Astrocyte (in vitro differentiated cells and primary cell): ENCODE results near the gene MSRB3. TPM values are rescaled to one million over a fixed set of nuclear protein-coding genes. Genes with fewer than 3 reads are reported as not detected.

Experiments
- DNase-seq: peaks from one replicate; pipeline ENCODE4 v3.0.0-alpha.2; 2010; ENCODE audit warnings: low read depth
- FAIRE-seq: peaks from 2 replicates; lab custom pipeline; 2011; peaks lifted over from hg19 to GRCh38; lab: Jason Lieb, UNC
- H2AFZ ChIP-seq: 2 replicates; pipeline ENCODE4 v1.6.0; 2012; ENCODE audit warnings: low read depth, low read length, inconsistent platforms
- H3K27ac ChIP-seq: 2 replicates; pipeline ENCODE4 v1.5.1; 2011; ENCODE audit warnings: low read depth, low read length, inconsistent platforms
- H3K27me3 ChIP-seq: 2 replicates; pipeline ENCODE4 v1.6.0; 2011; ENCODE audit warnings: low read length, inconsistent platforms; ENCODE audit not compliant: insufficient read depth
- H3K36me3 ChIP-seq: 2 replicates; pipeline ENCODE4 v1.5.1; 2011; ENCODE audit warnings: low read length, inconsistent platforms; ENCODE audit not compliant: insufficient read depth
- H3K4me1 ChIP-seq: 2 replicates; pipeline ENCODE4 v1.5.1; 2011; ENCODE audit warnings: low read length, inconsistent platforms; ENCODE audit not compliant: insufficient read depth
- H3K4me2 ChIP-seq: 2 replicates; pipeline ENCODE4 v1.6.0; 2012; ENCODE audit warnings: low read length, inconsistent platforms
- H3K4me3 ChIP-seq: 2 replicates; pipeline ENCODE4 v1.5.1; 2011; ENCODE audit warnings: low read depth, mild to moderate bottlenecking, low read length, inconsistent platforms; ENCODE audit not compliant: insufficient read depth
- H3K79me2 ChIP-seq: 2 replicates; pipeline ENCODE4 v1.6.0; 2012; ENCODE audit warnings: mild to moderate bottlenecking, low read length, inconsistent platforms; ENCODE audit not compliant: insufficient read depth
- H3K9ac ChIP-seq: 2 replicates; pipeline ENCODE4 v1.6.0; 2012; ENCODE audit warnings: mild to moderate bottlenecking, low read length, inconsistent platforms
- H3K9me3 ChIP-seq: 2 replicates; pipeline ENCODE4 v1.5.1; 2012; ENCODE audit warnings: low read depth, mild to moderate bottlenecking, low read length, inconsistent platforms; ENCODE audit not compliant: insufficient read depth
- H4K20me1 ChIP-seq: 2 replicates; pipeline ENCODE4 v1.6.0; 2012; ENCODE audit warnings: low read length, inconsistent platforms; ENCODE audit not compliant: insufficient read depth
- H3K27ac Mint-ChIP-seq: one replicate; pipeline ENCODE4 v1.8.0; 2021; ENCODE audit warnings: mild to moderate bottlenecking, mixed read lengths; ENCODE audit not compliant: unreplicated experiment
- H3K27me3 Mint-ChIP-seq: one replicate; pipeline ENCODE4 v1.8.0; 2021; ENCODE audit warnings: low read depth, mixed read lengths; ENCODE audit not compliant: unreplicated experiment
- H3K36me3 Mint-ChIP-seq: one replicate; pipeline ENCODE4 v1.8.0; 2021; ENCODE audit warnings: low read depth, mixed read lengths; ENCODE audit not compliant: unreplicated experiment
- H3K4me1 Mint-ChIP-seq: one replicate; pipeline ENCODE4 v1.8.0; 2021; ENCODE audit warnings: low read depth, mixed read lengths; ENCODE audit not compliant: unreplicated experiment
- H3K4me3 Mint-ChIP-seq: one replicate; pipeline ENCODE4 v1.8.0; 2021; ENCODE audit warnings: mild to moderate bottlenecking, moderate library complexity, mixed read lengths; ENCODE audit not compliant: unreplicated experiment
- H3K9me3 Mint-ChIP-seq: one replicate; pipeline ENCODE4 v1.8.0; 2021; ENCODE audit warnings: mild to moderate bottlenecking, mixed read lengths; ENCODE audit not compliant: unreplicated experiment
- EZH2 ChIP-seq: IDR thresholded peaks from 2 replicates; pipeline ENCODE4 v1.6.1; 2012; ENCODE audit warnings: mild to moderate bottlenecking, low read length, inconsistent platforms; ENCODE audit not compliant: insufficient read depth
- total RNA-seq: library from RNA; stranded (reverse); gene quantifications from 2 replicates; pipeline ENCODE4 v1.2.1, GENCODE V29; 2021
- TF ChIP-seq, protein P1 (sequence below): IDR thresholded peaks from 2 replicates; pipeline ENCODE4 v1.5.1; 2011; ENCODE audit warnings: low read depth, mild to moderate bottlenecking, inconsistent platforms, low read length, moderate library complexity; ENCODE audit not compliant: insufficient read depth

The MSRB3 gene
- total RNA-seq, 1 donor from 2014 or later, result 73.0 TPM

DNA sequence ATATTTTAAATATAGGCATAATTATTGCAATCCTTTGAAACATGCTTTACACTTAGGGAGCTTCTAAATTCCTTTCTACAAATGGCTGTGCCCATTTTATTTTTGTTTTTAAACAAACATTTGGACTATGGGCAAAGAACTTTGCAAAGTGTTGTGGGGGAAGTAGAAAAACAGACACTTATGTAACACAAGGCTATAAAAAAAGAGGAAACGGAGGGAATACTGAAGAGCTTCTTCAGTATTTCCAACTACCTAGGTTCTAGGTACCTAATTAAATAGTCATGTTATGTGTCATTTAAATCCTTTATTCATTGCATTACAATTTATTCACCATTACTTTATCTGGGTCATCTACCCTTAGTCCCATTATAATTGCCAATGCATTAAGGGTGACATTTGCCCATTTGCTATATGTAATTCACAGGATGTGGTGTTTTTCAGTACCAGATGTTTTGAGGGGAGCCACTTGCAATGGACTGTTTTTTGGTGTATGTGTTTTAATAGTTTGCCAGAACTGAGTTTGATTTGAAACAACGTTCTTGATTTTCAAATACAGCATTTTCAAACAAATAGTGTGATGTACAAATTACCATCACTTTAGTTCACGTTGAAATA lies 1.5 kb upstream of the MSRB3 start:
- peaks cover 15% of the 10 kb centered on the region for H4K20me1 ChIP-seq
- no peak overlapping the region for H3K4me2 ChIP-seq
- H3K27me3 ChIP-seq, result no peaks in the 10 kb centered on the region
- Mint-ChIP-seq H3K4me3 (no peak overlapping the region), H3K27ac (no peak overlapping the region), H3K36me3 (no peaks in the 10 kb centered on the region), H3K27me3 (peaks cover 2% of the 10 kb centered on the region), H3K9me3 (no peaks in the 10 kb centered on the region), H3K4me1 (peaks cover 10% of the 10 kb centered on the region)
- no peak for FAIRE-seq
- no peak overlapping the region for H2AFZ ChIP-seq
- H3K9ac ChIP-seq, result no peak overlapping the region
- no peak for DNase-seq
- H3K79me2 ChIP-seq, result peaks cover 33% of the 10 kb centered on the region
- H3K36me3 ChIP-seq, result no peaks in the 10 kb centered on the region
- H3K4me1 ChIP-seq, result peaks cover 5% of the 10 kb centered on the region
- H3K9me3 ChIP-seq, result no peaks in the 10 kb centered on the region
- TF ChIP-seq EZH2, result no peak
- TF ChIP-seq, protein P1, sequence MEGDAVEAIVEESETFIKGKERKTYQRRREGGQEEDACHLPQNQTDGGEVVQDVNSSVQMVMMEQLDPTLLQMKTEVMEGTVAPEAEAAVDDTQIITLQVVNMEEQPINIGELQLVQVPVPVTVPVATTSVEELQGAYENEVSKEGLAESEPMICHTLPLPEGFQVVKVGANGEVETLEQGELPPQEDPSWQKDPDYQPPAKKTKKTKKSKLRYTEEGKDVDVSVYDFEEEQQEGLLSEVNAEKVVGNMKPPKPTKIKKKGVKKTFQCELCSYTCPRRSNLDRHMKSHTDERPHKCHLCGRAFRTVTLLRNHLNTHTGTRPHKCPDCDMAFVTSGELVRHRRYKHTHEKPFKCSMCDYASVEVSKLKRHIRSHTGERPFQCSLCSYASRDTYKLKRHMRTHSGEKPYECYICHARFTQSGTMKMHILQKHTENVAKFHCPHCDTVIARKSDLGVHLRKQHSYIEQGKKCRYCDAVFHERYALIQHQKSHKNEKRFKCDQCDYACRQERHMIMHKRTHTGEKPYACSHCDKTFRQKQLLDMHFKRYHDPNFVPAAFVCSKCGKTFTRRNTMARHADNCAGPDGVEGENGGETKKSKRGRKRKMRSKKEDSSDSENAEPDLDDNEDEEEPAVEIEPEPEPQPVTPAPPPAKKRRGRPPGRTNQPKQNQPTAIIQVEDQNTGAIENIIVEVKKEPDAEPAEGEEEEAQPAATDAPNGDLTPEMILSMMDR, result no peak
- no peak overlapping the region for H3K4me3 ChIP-seq
- H3K27ac ChIP-seq, result no peak overlapping the region

DNA sequence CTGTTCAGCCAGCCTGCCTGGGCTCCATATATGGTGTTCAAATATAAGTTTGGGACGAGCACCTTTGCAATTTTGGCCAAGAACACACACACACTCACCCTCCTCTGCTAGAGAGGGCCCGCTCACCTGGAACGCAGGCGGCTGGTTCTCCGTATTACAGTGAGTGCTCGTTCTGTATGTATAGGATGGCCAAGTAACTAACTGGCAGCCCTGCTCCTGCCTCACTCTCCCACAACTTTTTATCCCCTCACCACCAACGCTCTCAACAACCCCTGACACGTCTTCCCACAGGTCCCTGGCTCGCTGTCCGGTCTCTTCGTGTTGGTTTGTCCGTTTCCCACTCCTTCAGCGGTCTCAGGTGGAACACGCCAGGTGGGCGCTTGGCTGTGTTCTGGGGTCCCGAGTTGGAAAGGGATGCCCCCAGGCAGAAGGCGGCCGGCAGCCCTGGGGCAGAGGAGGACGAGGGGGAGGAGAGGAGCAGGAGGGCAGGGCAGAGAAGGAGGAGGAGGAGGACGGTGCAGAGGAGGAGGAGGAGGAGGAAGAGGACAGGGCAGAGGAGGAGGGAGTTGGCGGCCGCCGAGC lies 398 bp upstream of the MSRB3 start:
- H3K4me1 ChIP-seq, result peaks cover 5% of the 10 kb centered on the region
- Mint-ChIP-seq H3K4me3 (peak overlapping the region; percentile 86), H3K9me3 (no peaks in the 10 kb centered on the region), H3K27ac (peak overlapping the region; percentile 31), H3K27me3 (no peaks in the 10 kb centered on the region), H3K4me1 (peaks cover 16% of the 10 kb centered on the region), H3K36me3 (no peaks in the 10 kb centered on the region)
- no peaks in the 10 kb centered on the region for H3K27me3 ChIP-seq
- peak overlapping the region; percentile 97 for H2AFZ ChIP-seq
- H4K20me1 ChIP-seq, result peaks cover 26% of the 10 kb centered on the region
- H3K4me2 ChIP-seq, result peak overlapping the region; percentile 94
- no peak for DNase-seq
- no peak for TF ChIP-seq EZH2
- TF ChIP-seq, protein P1, result no peak
- no peak for FAIRE-seq
- peak overlapping the region; percentile 85 for H3K27ac ChIP-seq
- no peaks in the 10 kb centered on the region for H3K36me3 ChIP-seq
- H3K79me2 ChIP-seq, result peaks cover 42% of the 10 kb centered on the region
- peak overlapping the region; percentile 85 for H3K4me3 ChIP-seq
- peak overlapping the region; percentile 92 for H3K9ac ChIP-seq
- H3K9me3 ChIP-seq, result no peaks in the 10 kb centered on the region
